Smooth muscle cell (in vitro differentiated cells): Measurements from ENCODE around the gene STK38L. TPM values are rescaled to one million over a fixed set of nuclear protein-coding genes. Genes with fewer than 3 reads are reported as not detected.

Source experiments
- DNase-seq: peaks from one replicate; lab custom pipeline; 2025; ENCODE audit not compliant: unreplicated experiment; lab: John Stamatoyannopoulos, UW
- H2AFZ ChIP-seq: fragments of 200-600 bp; sonication (generic); 2 replicates; pipeline ENCODE4 v1.6.0; 2016; ENCODE audit warnings: antibody characterized with exemption, low read depth, mild to moderate bottlenecking
- H3F3A ChIP-seq: fragments of 200-600 bp; sonication (generic); 2 replicates; pipeline ENCODE4 v1.6.0; 2017; ENCODE audit warnings: antibody characterized with exemption, low read depth
- H3K27ac ChIP-seq: fragments of 200-600 bp; sonication (generic); 2 replicates; pipeline ENCODE4 v1.5.1; 2016; ENCODE audit warnings: low read depth, mild to moderate bottlenecking
- H3K27me3 ChIP-seq: fragments of 200-600 bp; sonication (generic); 2 replicates; pipeline ENCODE4 v1.6.1; 2016; ENCODE audit warnings: low read depth, mild to moderate bottlenecking
- H3K36me3 ChIP-seq: fragments of 200-600 bp; sonication (generic); 2 replicates; pipeline ENCODE4 v1.5.1; 2016; ENCODE audit warnings: low read depth
- H3K4me1 ChIP-seq: fragments of 200-600 bp; sonication (generic); 2 replicates; pipeline ENCODE4 v1.5.1; 2016; ENCODE audit warnings: low read depth
- H3K4me2 ChIP-seq: fragments of 200-600 bp; sonication (generic); 2 replicates; pipeline ENCODE4 v1.6.0; 2016; ENCODE audit warnings: mild to moderate bottlenecking
- H3K4me3 ChIP-seq: fragments of 200-600 bp; sonication (generic); 2 replicates; pipeline ENCODE4 v1.5.1; 2016; ENCODE audit warnings: mild to moderate bottlenecking
- H3K79me2 ChIP-seq: fragments of 200-600 bp; sonication (generic); 2 replicates; pipeline ENCODE4 v1.6.0; 2016; ENCODE audit warnings: low read depth, mild to moderate bottlenecking
- H3K9ac ChIP-seq: fragments of 200-600 bp; sonication (generic); 2 replicates; pipeline ENCODE4 v1.6.0; 2016; ENCODE audit warnings: low read depth
- H3K9me3 ChIP-seq: fragments of 200-600 bp; sonication (generic); replicated peaks from 2 replicates; pipeline ENCODE4 v1.5.1; 2016; ENCODE audit warnings: low read depth
- H4K20me1 ChIP-seq: fragments of 200-600 bp; sonication (generic); 2 replicates; pipeline ENCODE4 v1.6.0; 2016; ENCODE audit warnings: low read depth
- WGBS: methylation state at CpG from one replicate; pipeline ENCODE4 v1.1.7; 2016; ENCODE audit warnings: low lambda C conversion rate; 5-methylcytosine and 5-hydroxymethylcytosine counted together
- polyA plus RNA-seq: library from polyadenylated mRNA; unstranded; fragments of >200 nt; fragmentation: Nextera tagmentation; extraction: Ambion mirVana; gene quantifications from 2 replicates; pipeline ENCODE4 v1.2.1, GENCODE V29; 2016
- total RNA-seq: library from RNA; depleted of rRNA; stranded (reverse); fragments of >200 nt; gene quantifications from 2 replicates; pipeline ENCODE4 v1.2.3, GENCODE V29; 2014
- TF ChIP-seq, protein P1 (sequence below): fragments of 200-600 bp; sonication (generic); IDR thresholded peaks from 2 replicates; pipeline ENCODE4 v1.5.1; 2017; ENCODE audit warnings: borderline replicate concordance, mild to moderate bottlenecking, antibody characterized with exemption; ENCODE audit not compliant: insufficient read depth, poor library complexity, severe bottlenecking

Gene STK38L
- total and polyA plus RNA-seq, 2 experiments from 2014 or later: 57.8 to 190 TPM

DNA sequence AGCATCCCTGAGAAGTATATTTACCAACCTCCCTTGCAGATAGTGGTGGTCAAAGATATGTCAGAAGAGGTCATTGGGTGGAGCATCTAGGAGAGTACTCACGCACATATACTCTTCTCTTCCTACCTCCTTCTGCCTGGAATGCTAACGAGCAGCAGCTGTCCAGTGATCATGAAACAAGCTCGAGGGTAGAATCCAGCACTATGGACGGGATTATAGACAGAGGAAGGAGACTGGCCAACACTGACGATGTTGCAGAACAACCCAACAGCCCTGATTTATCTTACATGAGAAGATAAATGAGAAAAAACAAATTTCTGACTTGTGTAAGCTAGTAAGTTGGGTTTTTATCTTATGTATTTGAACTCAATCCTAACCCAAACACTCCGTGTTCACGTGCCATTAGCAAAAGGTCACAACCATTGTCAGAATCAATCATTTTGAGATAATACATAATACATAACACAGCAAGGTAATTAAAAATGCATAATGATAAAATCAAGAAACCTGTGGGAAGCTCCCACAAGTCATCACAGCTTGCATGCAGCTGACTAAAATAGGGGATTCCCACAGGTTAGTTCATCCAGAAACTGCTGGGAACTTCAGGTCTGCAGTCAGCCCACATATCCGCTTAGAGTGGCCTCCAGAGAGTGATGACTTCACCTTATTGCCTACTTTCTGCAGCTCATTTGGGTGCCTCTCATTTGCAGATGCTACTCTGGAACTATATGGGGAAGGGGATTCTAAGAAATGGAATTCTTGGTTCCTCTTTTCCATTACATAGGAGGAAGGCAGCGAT is 36.3 kb upstream of the STK38L start:
- WGBS: 46% methylated on average over 9 of the region's 9 CpGs
- H3K27me3 ChIP-seq: no peaks in the 10 kb centered on the region
- no peaks in the 10 kb centered on the region for H3F3A ChIP-seq
- no peaks in the 10 kb centered on the region for H3K4me1 ChIP-seq
- H3K36me3 ChIP-seq: no peaks in the 10 kb centered on the region
- H3K9ac ChIP-seq: no peak overlapping the region
- H3K4me3 ChIP-seq: no peak overlapping the region
- no peak overlapping the region for H2AFZ ChIP-seq
- no peaks in the 10 kb centered on the region for H4K20me1 ChIP-seq
- H3K27ac ChIP-seq: peak overlapping the region; percentile 63
- no peak for DNase-seq
- H3K4me2 ChIP-seq: peak overlapping the region; percentile 54
- no peaks in the 10 kb centered on the region for H3K9me3 ChIP-seq
- no peaks in the 10 kb centered on the region for H3K79me2 ChIP-seq
- TF ChIP-seq, protein P1, sequence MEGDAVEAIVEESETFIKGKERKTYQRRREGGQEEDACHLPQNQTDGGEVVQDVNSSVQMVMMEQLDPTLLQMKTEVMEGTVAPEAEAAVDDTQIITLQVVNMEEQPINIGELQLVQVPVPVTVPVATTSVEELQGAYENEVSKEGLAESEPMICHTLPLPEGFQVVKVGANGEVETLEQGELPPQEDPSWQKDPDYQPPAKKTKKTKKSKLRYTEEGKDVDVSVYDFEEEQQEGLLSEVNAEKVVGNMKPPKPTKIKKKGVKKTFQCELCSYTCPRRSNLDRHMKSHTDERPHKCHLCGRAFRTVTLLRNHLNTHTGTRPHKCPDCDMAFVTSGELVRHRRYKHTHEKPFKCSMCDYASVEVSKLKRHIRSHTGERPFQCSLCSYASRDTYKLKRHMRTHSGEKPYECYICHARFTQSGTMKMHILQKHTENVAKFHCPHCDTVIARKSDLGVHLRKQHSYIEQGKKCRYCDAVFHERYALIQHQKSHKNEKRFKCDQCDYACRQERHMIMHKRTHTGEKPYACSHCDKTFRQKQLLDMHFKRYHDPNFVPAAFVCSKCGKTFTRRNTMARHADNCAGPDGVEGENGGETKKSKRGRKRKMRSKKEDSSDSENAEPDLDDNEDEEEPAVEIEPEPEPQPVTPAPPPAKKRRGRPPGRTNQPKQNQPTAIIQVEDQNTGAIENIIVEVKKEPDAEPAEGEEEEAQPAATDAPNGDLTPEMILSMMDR: no peak

DNA sequence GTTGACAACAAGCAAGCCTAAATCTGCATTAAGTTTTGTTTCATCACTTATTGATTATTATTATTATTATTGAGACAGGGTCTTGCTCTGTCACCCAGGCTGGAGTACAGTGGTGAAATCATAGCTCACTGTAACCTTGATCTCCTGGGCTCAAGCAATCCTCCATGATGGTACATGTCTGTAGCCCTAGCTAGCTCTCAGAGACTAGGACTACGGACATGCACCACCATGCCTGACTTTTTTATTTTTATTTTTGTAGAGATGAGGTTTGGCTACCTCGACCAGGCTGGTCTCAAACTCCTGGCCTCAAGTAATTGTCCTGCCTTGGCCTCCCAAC is 35.7 kb upstream of the STK38L start:
- Histone ChIP-seq H3K4me2 (no peak overlapping the region), H3K4me1 (no peaks in the 10 kb centered on the region), H3K27me3 (no peaks in the 10 kb centered on the region), H3K9ac (no peak overlapping the region), H3F3A (no peaks in the 10 kb centered on the region), H3K79me2 (no peaks in the 10 kb centered on the region), H4K20me1 (no peaks in the 10 kb centered on the region), H2AFZ (no peak overlapping the region), H3K4me3 (no peak overlapping the region), H3K9me3 (no peaks in the 10 kb centered on the region), H3K27ac (no peak overlapping the region), H3K36me3 (no peaks in the 10 kb centered on the region)
- 77% methylated on average over 2 of the region's 2 CpGs for whole genome bisulfite sequencing
- TF ChIP-seq, protein P1: no peak
- DNase-seq: no peak

DNA sequence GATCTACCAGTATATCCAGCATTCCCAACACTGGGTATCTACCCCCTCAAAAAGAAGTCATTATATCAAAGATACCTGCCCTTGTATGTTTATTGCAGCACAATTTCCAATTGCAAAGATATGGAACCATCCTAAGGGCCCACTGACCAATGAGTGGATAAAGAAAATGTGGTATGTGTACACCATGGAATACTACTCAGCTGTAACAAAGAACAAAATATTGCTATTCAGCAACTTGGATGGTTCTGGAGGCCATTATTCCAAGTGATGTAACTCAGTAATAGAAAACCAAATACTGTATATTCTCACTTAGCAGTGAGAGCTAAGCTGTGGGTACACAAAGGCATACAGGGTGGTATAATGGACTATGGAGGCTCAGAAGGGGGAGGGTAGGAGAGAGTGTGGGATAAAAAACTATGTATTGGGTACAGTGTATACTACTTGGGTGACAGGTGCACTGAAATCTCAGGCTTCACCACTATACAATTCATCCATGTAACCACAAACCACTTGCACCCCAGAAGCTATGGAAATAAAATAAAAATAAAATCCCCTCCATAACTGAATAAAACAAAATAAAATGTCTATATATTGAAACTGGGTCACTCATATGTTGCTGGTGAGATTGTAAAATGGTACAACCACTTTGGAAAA is 34.7 kb upstream of the STK38L start:
- no peaks in the 10 kb centered on the region for H3K4me1 ChIP-seq
- no peaks in the 10 kb centered on the region for H3K36me3 ChIP-seq
- TF ChIP-seq, protein P1: no peak
- DNase-seq: no peak
- no peak overlapping the region for H3K4me2 ChIP-seq
- no peak overlapping the region for H3K27ac ChIP-seq
- H3K79me2 ChIP-seq: no peaks in the 10 kb centered on the region
- no peaks in the 10 kb centered on the region for H3F3A ChIP-seq
- H2AFZ ChIP-seq: no peak overlapping the region
- no peaks in the 10 kb centered on the region for H4K20me1 ChIP-seq
- no peaks in the 10 kb centered on the region for H3K27me3 ChIP-seq
- H3K9ac ChIP-seq: no peak overlapping the region
- no peak overlapping the region for H3K4me3 ChIP-seq
- H3K9me3 ChIP-seq: no peaks in the 10 kb centered on the region
